Bronchial epithelial cell (primary cell): Measurements from ENCODE around the gene PMM2. TPM values are rescaled to one million over a fixed set of nuclear protein-coding genes. Genes with fewer than 3 reads are reported as not detected.
"Not testable (repeated sequence)": the region's sequence is repeated elsewhere in the genome, so short reads cannot be mapped to it uniquely, and the experiment has no call there.

Experiments
- DNase-seq: peaks from one replicate; pipeline ENCODE4 v3.0.0-alpha.2; 2010; ENCODE audit warnings: low read depth
- FAIRE-seq: peaks from 2 replicates; lab custom pipeline; 2011; peaks lifted over from hg19 to GRCh38; lab: Jason Lieb, UNC
- H3K27me3 ChIP-seq: 2 replicates; pipeline ENCODE4 v1.5.1; 2011; ENCODE audit warnings: low read length; ENCODE audit not compliant: control insufficient read depth, insufficient read depth
- H3K36me3 ChIP-seq: 2 replicates; pipeline ENCODE4 v1.5.1; 2011; ENCODE audit warnings: low read length; ENCODE audit not compliant: control insufficient read depth, insufficient read depth
- H3K4me3 ChIP-seq: 2 replicates; pipeline ENCODE4 v1.5.1; 2011; ENCODE audit warnings: mild to moderate bottlenecking, low read depth, low read length, control low read depth
- CTCF ChIP-seq: IDR thresholded peaks from 2 replicates; pipeline ENCODE4 v1.5.1; 2011; ENCODE audit warnings: mild to moderate bottlenecking, moderate library complexity, low read length, control low read depth, inconsistent platforms; ENCODE audit not compliant: insufficient read depth, severe bottlenecking
- total RNA-seq: library from RNA; depleted of rRNA; stranded (reverse); fragments of >200 nt; gene quantifications from 2 replicates; pipeline ENCODE4 v1.2.1, GENCODE V29; 2014

The PMM2 gene
- total RNA-seq, 1 donor from 2014 or later: 25.5 TPM

GRCh38 chr16:8798174-8798527 lies 512 bp downstream of the PMM2 start:
- FAIRE-seq (no peak), DNase-seq (peak; percentile 37)
- no peaks in the 10 kb centered on the region for H3K27me3 ChIP-seq
- H3K36me3 ChIP-seq: peaks cover 9% of the 10 kb centered on the region
- peak overlapping the region; percentile 78 for H3K4me3 ChIP-seq
- TF ChIP-seq CTCF: no peak

GRCh38 chr16:8798535-8799157 lies 1.0 kb downstream of the PMM2 start:
- TF ChIP-seq CTCF: no peak
- DNase-seq (no peak), FAIRE-seq (no peak)
- no peaks in the 10 kb centered on the region for H3K27me3 ChIP-seq
- H3K36me3 ChIP-seq: peaks cover 11% of the 10 kb centered on the region
- peak overlapping the region; percentile 78 for H3K4me3 ChIP-seq

- no peaks in the 10 kb centered on the region for H3K27me3 ChIP-seq
- FAIRE-seq: no peak
- no peak for TF ChIP-seq CTCF
- H3K36me3 ChIP-seq: peaks cover 15% of the 10 kb centered on the region
- H3K4me3 ChIP-seq: no peak overlapping the region
- DNase-seq: no peak
Measured at GRCh38 chr16:8801701-8802100, 4.1 kb downstream of the PMM2 start.

GRCh38 chr16:8803733-8804132 lies 6.1 kb downstream of the PMM2 start:
- not testable (repeated sequence) for FAIRE-seq, H3K27me3 ChIP-seq, DNase-seq, H3K4me3 ChIP-seq
- peaks cover 20% of the 10 kb centered on the region for H3K36me3 ChIP-seq

- DNase-seq: no peak
- TF ChIP-seq CTCF: no peak
- H3K27me3 ChIP-seq: no peaks in the 10 kb centered on the region
- FAIRE-seq: no peak
- H3K4me3 ChIP-seq: no peak overlapping the region
- peaks cover 22% of the 10 kb centered on the region for H3K36me3 ChIP-seq
Measured at GRCh38 chr16:8804313-8804712, 6.7 kb downstream of the PMM2 start.

GRCh38 chr16:8806272-8806983 lies 8.8 kb downstream of the PMM2 start:
- no peak for TF ChIP-seq CTCF
- no peak overlapping the region for H3K4me3 ChIP-seq
- peaks cover 26% of the 10 kb centered on the region for H3K36me3 ChIP-seq
- FAIRE-seq (no peak), DNase-seq (no peak)
- H3K27me3 ChIP-seq: no peaks in the 10 kb centered on the region
